Endodermal cell (in vitro differentiated cells): ENCODE measurements around the gene SH2B3. TPM values are rescaled to one million over a fixed set of nuclear protein-coding genes. Genes with fewer than 3 reads are reported as not detected.

Experiments used
- DNase-seq: peaks from one replicate; pipeline ENCODE4 v3.0.0-alpha.2; 2017
- H3K27ac ChIP-seq: 2 replicates; pipeline ENCODE4 v1.5.1; 2013; ENCODE audit warnings: mild to moderate bottlenecking, low read depth, low read length, moderate library complexity
- H3K27me3 ChIP-seq: 2 replicates; pipeline ENCODE4 v1.6.1; 2013; ENCODE audit warnings: mild to moderate bottlenecking, low read length, moderate library complexity; ENCODE audit not compliant: insufficient read depth, control insufficient read depth, poor library complexity, severe bottlenecking
- H3K36me3 ChIP-seq: 2 replicates; pipeline ENCODE4 v1.7.0; 2013; ENCODE audit warnings: mild to moderate bottlenecking, low read length, moderate library complexity; ENCODE audit not compliant: control insufficient read depth, insufficient read depth
- H3K4me1 ChIP-seq: one replicate; pipeline ENCODE4 v1.7.0; 2013; ENCODE audit warnings: low read length; ENCODE audit not compliant: control insufficient read depth, insufficient read depth
- H3K4me3 ChIP-seq: 2 replicates; pipeline ENCODE4 v1.5.1; 2013; ENCODE audit warnings: mild to moderate bottlenecking, low read length, moderate library complexity
- H3K9ac ChIP-seq: 2 replicates; pipeline ENCODE4 v1.6.1; 2013; ENCODE audit warnings: mild to moderate bottlenecking, low read length, moderate library complexity; ENCODE audit not compliant: poor library complexity, severe bottlenecking; ENCODE audit errors: extremely low read depth
- H3K9me3 ChIP-seq: 2 replicates; pipeline ENCODE4 v1.6.1; 2013; ENCODE audit warnings: mild to moderate bottlenecking, low read length, moderate library complexity; ENCODE audit not compliant: control insufficient read depth
- H3K27ac Mint-ChIP-seq: 2 replicates; pipeline ENCODE4 v1.8.0; 2020; ENCODE audit warnings: mixed read lengths
- H3K27me3 Mint-ChIP-seq: 2 replicates; pipeline ENCODE4 v1.8.0; 2021; ENCODE audit warnings: mild to moderate bottlenecking, mixed read lengths; ENCODE audit not compliant: insufficient read depth
- H3K36me3 Mint-ChIP-seq: 2 replicates; pipeline ENCODE4 v1.8.0; 2020; ENCODE audit warnings: low read depth, mixed read lengths
- H3K4me1 Mint-ChIP-seq: 2 replicates; pipeline ENCODE4 v1.8.0; 2020; ENCODE audit warnings: mixed read lengths
- H3K4me3 Mint-ChIP-seq: 2 replicates; pipeline ENCODE4 v1.8.0; 2020; ENCODE audit warnings: mild to moderate bottlenecking, moderate library complexity, mixed read lengths
- H3K9me3 Mint-ChIP-seq: 2 replicates; pipeline ENCODE4 v1.8.0; 2020; ENCODE audit warnings: mild to moderate bottlenecking, mixed read lengths
- CTCF ChIP-seq: fragments of 200-600 bp; sonication (generic); conservative IDR thresholded peaks from 2 replicates; pipeline ENCODE4 v1.5.0; 2021; ENCODE audit warnings: antibody characterized with exemption, mild to moderate bottlenecking
- WGBS, 2 experiments: methylation state at CpG; one replicate each; pipeline versions ENCODE4 v1.1.5 to v1.1.7; 2013; ENCODE audit warnings: missing lambda C conversion rate in 2 of 2, mixed read lengths in 1 of 2; ENCODE audit not compliant: insufficient coverage in 1 of 2, insufficient read length in 1 of 2; 5-methylcytosine and 5-hydroxymethylcytosine counted together
- total RNA-seq, 2 donors: library from RNA; stranded (reverse); fragmentation: NEBNext Ultra II Directional in 1 of 2; extraction: Animal tissue kit (Norgen Biotek cat#: 25700) in 1 of 2; gene quantifications; 2 replicates in 1 of 2; 3 replicates in 1 of 2; pipeline ENCODE4 v1.2.1, GENCODE V29; 2021

The SH2B3 gene
- total RNA-seq, 2 donors from 2014 or later: 6.8 to 6.9 TPM

GRCh38 chr12:111443586-111443985, 37.9 kb downstream of the SH2B3 start:
- peaks cover 18% of the 10 kb centered on the region for H3K4me1 Mint-ChIP-seq
- no peaks in the 10 kb centered on the region for H3K27me3 Mint-ChIP-seq
- peaks cover 63% of the 10 kb centered on the region for H3K36me3 Mint-ChIP-seq
- H3K4me3 Mint-ChIP-seq: no peak overlapping the region
- no peak overlapping the region for H3K4me3 ChIP-seq
- H3K27me3 ChIP-seq: no peaks in the 10 kb centered on the region
- TF ChIP-seq CTCF: no peak
- peaks cover 4% of the 10 kb centered on the region for H3K4me1 ChIP-seq
- no peaks in the 10 kb centered on the region for H3K9me3 ChIP-seq
- no peaks in the 10 kb centered on the region for H3K9me3 Mint-ChIP-seq
- H3K27ac Mint-ChIP-seq: peak overlapping the region; percentile 71
- peak; percentile 45 for DNase-seq
- peaks cover 29% of the 10 kb centered on the region for H3K36me3 ChIP-seq
- no peak overlapping the region for H3K27ac ChIP-seq
- WGBS, 2 experiments: 92 to 98% methylated on average over 6 to 7 of the region's 7 CpGs
- no peak overlapping the region for H3K9ac ChIP-seq

DNA sequence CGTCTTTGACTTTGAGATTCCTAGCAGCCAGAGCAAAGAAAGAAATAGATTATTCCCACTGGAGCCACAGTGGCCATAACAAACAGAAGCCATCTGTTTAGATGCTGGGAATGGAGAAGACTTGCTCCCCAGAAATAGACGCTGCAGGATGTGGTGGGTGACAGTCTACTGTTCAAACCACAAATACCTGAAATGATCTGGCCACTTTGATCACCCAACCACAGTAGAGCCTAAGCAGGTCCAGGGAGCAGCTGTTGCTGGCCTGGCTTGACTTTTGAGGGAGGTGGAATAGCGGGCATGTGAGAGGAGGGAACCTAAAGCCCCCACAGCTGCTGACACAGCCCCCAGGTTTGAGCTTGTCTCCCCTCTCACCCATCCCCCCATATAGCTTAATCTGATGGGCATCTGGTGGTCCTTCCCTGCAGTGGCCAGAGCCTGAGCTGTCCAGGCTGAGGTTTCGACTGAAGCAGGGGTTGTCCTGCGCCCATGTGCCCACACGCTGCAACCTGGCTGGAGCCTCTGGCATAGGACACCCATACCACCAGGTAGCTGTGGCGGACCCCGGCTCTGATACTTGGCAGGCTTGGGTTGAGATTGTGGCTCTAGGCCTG, 38.7 kb downstream of the SH2B3 start:
- no peaks in the 10 kb centered on the region for H3K9me3 ChIP-seq
- TF ChIP-seq CTCF: no peak
- no peaks in the 10 kb centered on the region for H3K27me3 Mint-ChIP-seq
- no peak overlapping the region for H3K27ac ChIP-seq
- peaks cover 38% of the 10 kb centered on the region for H3K36me3 ChIP-seq
- H3K4me1 ChIP-seq: peaks cover 4% of the 10 kb centered on the region
- 96 to 100% methylated on average over 4 to 8 of the region's 8 CpGs for WGBS, 2 experiments
- H3K4me3 Mint-ChIP-seq: no peak overlapping the region
- no peak overlapping the region for H3K27ac Mint-ChIP-seq
- H3K4me3 ChIP-seq: no peak overlapping the region
- no peak for DNase-seq
- peaks cover 66% of the 10 kb centered on the region for H3K36me3 Mint-ChIP-seq
- H3K4me1 Mint-ChIP-seq: peaks cover 16% of the 10 kb centered on the region
- H3K9me3 Mint-ChIP-seq: no peaks in the 10 kb centered on the region
- no peaks in the 10 kb centered on the region for H3K27me3 ChIP-seq
- no peak overlapping the region for H3K9ac ChIP-seq

GRCh38 chr12:111444925-111445725, 39.4 kb downstream of the SH2B3 start:
- Mint-ChIP-seq H3K4me3 (no peak overlapping the region), H3K9me3 (no peaks in the 10 kb centered on the region), H3K36me3 (peaks cover 69% of the 10 kb centered on the region), H3K27ac (peak overlapping the region; percentile 86), H3K4me1 (peaks cover 16% of the 10 kb centered on the region), H3K27me3 (no peaks in the 10 kb centered on the region)
- peak; percentile 74 for DNase-seq
- TF ChIP-seq CTCF: no peak
- Histone ChIP-seq H3K9me3 (no peaks in the 10 kb centered on the region), H3K27me3 (no peaks in the 10 kb centered on the region), H3K9ac (no peak overlapping the region), H3K36me3 (peaks cover 44% of the 10 kb centered on the region), H3K4me1 (peaks cover 4% of the 10 kb centered on the region), H3K27ac (peak overlapping the region; percentile 44), H3K4me3 (no peak overlapping the region)
- 88 to 97% methylated on average over 6 to 11 of the region's 11 CpGs for WGBS, 2 experiments
